SK-N-SH (cell line): ENCODE measurements around the gene XPO1. TPM values are rescaled to one million over a fixed set of nuclear protein-coding genes. Genes with fewer than 3 reads are reported as not detected.

Experiments
- CTCF ChIA-PET: fragments of 300-600, 350-600 bp; formaldehyde crosslinking; extraction: SDS; loops from one replicate; lab custom pipeline; 2021; lab: Yijun Ruan, JAX
- POLR2A ChIA-PET: fragments of 350-600 bp; sonication (Branson Sonifier 250); formaldehyde crosslinking; extraction: SDS; loops from one replicate; lab custom pipeline; 2020; ENCODE audit warnings: antibody characterized with exemption, inconsistent platforms; lab: Yijun Ruan, JAX
- DNase-seq: peaks from one replicate; pipeline ENCODE4 v3.0.0; 2012
- H2AFZ ChIP-seq: fragments of 200-600 bp; sonication (generic); 2 replicates; pipeline ENCODE4 v1.8.1; 2016; ENCODE audit warnings: antibody characterized with exemption, mild to moderate bottlenecking, low read depth
- H3F3A ChIP-seq: fragments of 200-600 bp; sonication (generic); replicated peaks from 2 replicates; pipeline ENCODE3; 2016; ENCODE audit warnings: antibody characterized with exemption, mild to moderate bottlenecking; ENCODE audit not compliant: insufficient read depth
- H3K27ac ChIP-seq, 2 experiments: fragments of 200-500 bp in 1 of 2; fragments of 200-600 bp in 1 of 2; sonication (Bioruptor generic) in 1 of 2; sonication (generic), shearing (Covaris generic) in 1 of 2; 2 replicates each; pipeline versions ENCODE4 v1.5.1 to v1.6.1; 2014 to 2016; ENCODE audit warnings: low read depth in 2 of 2, inconsistent platforms in 1 of 2, low read length in 1 of 2, mild to moderate bottlenecking in 1 of 2, mixed read lengths in 1 of 2
- H3K27me3 ChIP-seq: fragments of 200-600 bp; sonication (generic), shearing (Covaris generic); 2 replicates; pipeline ENCODE4 v1.6.1; 2016; ENCODE audit warnings: mixed run types; ENCODE audit not compliant: insufficient read depth
- H3K36me3 ChIP-seq, 2 experiments: fragments of 200-500 bp in 1 of 2; fragments of 200-600 bp in 1 of 2; sonication (Bioruptor generic) in 1 of 2; sonication (generic) in 1 of 2; replicated peaks in 1 of 2; 2 replicates each; pipeline versions ENCODE3 to v1.5.1; 2014 to 2016; ENCODE audit warnings: low read length in 1 of 2, mild to moderate bottlenecking in 1 of 2; ENCODE audit not compliant: insufficient read depth in 2 of 2, control insufficient read depth in 1 of 2
- H3K4me1 ChIP-seq, 2 experiments: fragments of 200-500 bp in 1 of 2; fragments of 200-600 bp in 1 of 2; sonication (Bioruptor generic) in 1 of 2; sonication (generic), shearing (Covaris generic) in 1 of 2; 2 replicates each; pipeline versions ENCODE4 v1.5.1 to v1.6.1; 2014 to 2016; ENCODE audit warnings: low read depth in 1 of 2, low read length in 1 of 2, mixed run types in 1 of 2; ENCODE audit not compliant: insufficient read depth in 2 of 2, control insufficient read depth in 1 of 2
- H3K4me2 ChIP-seq: fragments of 200-600 bp; sonication (generic), shearing (Covaris generic); 2 replicates; pipeline ENCODE4 v1.6.1; 2017; ENCODE audit warnings: mixed run types
- H3K4me3 ChIP-seq, 2 experiments: fragments of 200-500 bp in 1 of 2; fragments of 200-600 bp in 1 of 2; sonication (Bioruptor generic) in 1 of 2; sonication (generic), shearing (Covaris generic) in 1 of 2; 2 replicates each; pipeline versions ENCODE4 v1.5.1 to v1.8.1; 2014 to 2016; ENCODE audit warnings: low read depth in 2 of 2, inconsistent platforms in 1 of 2, low read length in 1 of 2, mild to moderate bottlenecking in 1 of 2, mixed read lengths in 1 of 2, moderate library complexity in 1 of 2
- H3K79me2 ChIP-seq: fragments of 200-600 bp; sonication (generic); 2 replicates; pipeline ENCODE4 v1.8.1; 2017; ENCODE audit warnings: mild to moderate bottlenecking; ENCODE audit not compliant: insufficient read depth
- H3K9ac ChIP-seq: fragments of 200-600 bp; sonication (generic); 2 replicates; pipeline ENCODE4 v1.6.1; 2017; ENCODE audit warnings: mixed run types
- H3K9me2 ChIP-seq: fragments of 200-600 bp; sonication (generic); 2 replicates; pipeline ENCODE4 v1.6.1; 2017; ENCODE audit warnings: mixed run types
- H3K9me3 ChIP-seq: fragments of 200-600 bp; sonication (generic); 2 replicates; pipeline ENCODE4 v1.6.1; 2017; ENCODE audit warnings: mixed run types, mild to moderate bottlenecking, moderate library complexity
- H4K20me1 ChIP-seq: fragments of 200-600 bp; sonication (generic); 2 replicates; pipeline ENCODE4 v1.6.1; 2017; ENCODE audit warnings: mild to moderate bottlenecking, mixed run types; ENCODE audit not compliant: insufficient read depth
- CHD2 ChIP-seq: fragments of 150-350 bp; IDR thresholded peaks from 2 replicates; pipeline ENCODE4 v1.6.1; 2018; ENCODE audit warnings: low read length; ENCODE audit not compliant: partially characterized antibody
- EP300 ChIP-seq, 2 experiments: IDR thresholded peaks; 2 replicates each; pipeline versions ENCODE4 v1.4.0 to v1.6.1; 2012; ENCODE audit warnings: borderline replicate concordance in 1 of 2, low read depth in 1 of 2, low read length in 1 of 2
- FOXJ3 ChIP-seq: sonication (generic); formaldehyde crosslinking; IDR thresholded peaks from 2 replicates; pipeline ENCODE4 v1.5.1; 2020; ENCODE audit warnings: mild to moderate bottlenecking, missing genetic modification reagents
- GATA2 ChIP-seq: sonication (generic); formaldehyde crosslinking; IDR thresholded peaks from 2 replicates; pipeline ENCODE4 v1.5.0; 2020; ENCODE audit warnings: mild to moderate bottlenecking, missing genetic modification reagents
- IRF3 ChIP-seq: fragments of 150-350 bp; IDR thresholded peaks from 2 replicates; pipeline ENCODE4 v1.6.1; 2016; ENCODE audit warnings: mild to moderate bottlenecking, low read depth, low read length
- JUND ChIP-seq: IDR thresholded peaks from 2 replicates; pipeline ENCODE4 v1.4.0; 2012
- MEF2A ChIP-seq: IDR thresholded peaks from 2 replicates; pipeline ENCODE4 v1.4.0; 2012; ENCODE audit warnings: low read depth, borderline replicate concordance
- NFIC ChIP-seq: IDR thresholded peaks from 2 replicates; pipeline ENCODE4 v1.4.0; 2012; ENCODE audit warnings: borderline replicate concordance
- NRF1 ChIP-seq: IDR thresholded peaks from 2 replicates; pipeline ENCODE4 v1.6.1; 2012; ENCODE audit warnings: low read depth, mild to moderate bottlenecking, low read length
- PBX3 ChIP-seq: IDR thresholded peaks from 2 replicates; pipeline ENCODE4; 2012
- POLR2AphosphoS5 ChIP-seq: IDR thresholded peaks from 2 replicates; pipeline ENCODE4 v1.6.1; 2012; ENCODE audit warnings: low read depth, low read length
- RAD21 ChIP-seq: IDR thresholded peaks from 2 replicates; pipeline ENCODE4 v1.6.1; 2012; ENCODE audit warnings: mild to moderate bottlenecking, low read length
- RCOR1 ChIP-seq: fragments of 150-350 bp; IDR thresholded peaks from 2 replicates; pipeline ENCODE4 v1.6.1; 2017; ENCODE audit warnings: antibody characterized with exemption, low read length
- REST ChIP-seq: IDR thresholded peaks from 2 replicates; pipeline ENCODE4 v1.6.1; 2012; ENCODE audit warnings: mild to moderate bottlenecking, low read depth, low read length, moderate library complexity
- RXRA ChIP-seq: IDR thresholded peaks from 2 replicates; pipeline ENCODE4 v1.4.0; 2012; ENCODE audit warnings: low read depth, mild to moderate bottlenecking, borderline replicate concordance
- SIN3A ChIP-seq: IDR thresholded peaks from 2 replicates; pipeline ENCODE4 v1.6.1; 2012; ENCODE audit warnings: low read depth, mild to moderate bottlenecking, low read length, moderate library complexity, borderline replicate concordance
- SMC3 ChIP-seq: IDR thresholded peaks from 2 replicates; pipeline ENCODE4 v1.6.1; 2012; ENCODE audit warnings: low read depth, low read length, improper control_type of control experiment
- TAF1 ChIP-seq: IDR thresholded peaks from 2 replicates; pipeline ENCODE4 v1.6.1; 2012; ENCODE audit warnings: low read depth, mild to moderate bottlenecking, low read length, moderate library complexity, borderline replicate concordance
- TCF12 ChIP-seq: IDR thresholded peaks from 2 replicates; pipeline ENCODE4 v1.4.0; 2012
- TEAD4 ChIP-seq: IDR thresholded peaks from 2 replicates; pipeline ENCODE4 v1.4.0; 2012; ENCODE audit warnings: mild to moderate bottlenecking, borderline replicate concordance; ENCODE audit not compliant: insufficient read depth
- USF1 ChIP-seq: IDR thresholded peaks from 2 replicates; pipeline ENCODE4 v1.4.0; 2012; ENCODE audit warnings: low read depth, borderline replicate concordance
- USF2 ChIP-seq: fragments of 150-350 bp; IDR thresholded peaks from 2 replicates; pipeline ENCODE4 v1.6.1; 2017; ENCODE audit warnings: antibody characterized with exemption, low read length, low read depth, borderline replicate concordance
- YY1 ChIP-seq: IDR thresholded peaks from 2 replicates; pipeline ENCODE4 v1.4.0; 2012; ENCODE audit warnings: low read depth, mild to moderate bottlenecking
- WGBS: methylation state at CpG from one replicate; pipeline ENCODE4 v1.1.6; 2017; ENCODE audit warnings: low lambda C conversion rate; 5-methylcytosine and 5-hydroxymethylcytosine counted together
- polyA plus RNA-seq, 3 experiments: library from polyadenylated mRNA; depleted of rRNA; stranded (reverse); fragments of >200 nt; gene quantifications; 2 replicates each; pipeline ENCODE4 v1.2.3, GENCODE V29; 2012

Gene XPO1
- polyA plus RNA-seq, 1 of the 3 experiments (the other 2 are of a cell fraction), result 61.0 TPM

- H4K20me1 ChIP-seq, result peaks cover 88% of the 10 kb centered on the region
- POLR2A ChIA-PET, result no interaction called here
- H3K36me3 ChIP-seq, result peaks cover 28 to 80% of the 10 kb centered on the region in 2 experiments
These were observed 33.2 kb downstream of the XPO1 start for GRCh38 chr2:61504949-61505348.

GRCh38 chr2:61499060-61499459 lies 39.1 kb downstream of the XPO1 start:
- H3K4me2 ChIP-seq, result no peak overlapping the region
- 98% methylated on average over 2 of the region's 2 CpGs for WGBS
- no peaks in the 10 kb centered on the region for H3K27me3 ChIP-seq
- DNase-seq, result no peak
- peaks cover 43% of the 10 kb centered on the region for H4K20me1 ChIP-seq
- H3K9me2 ChIP-seq, result no peaks in the 10 kb centered on the region
- no peak overlapping the region for H3K4me3 ChIP-seq
- ChIA-PET POLR2A (no interaction called here), CTCF (no interaction called here)
- TF ChIP-seq RXRA (no peak), SMC3 (no peak), POLR2AphosphoS5 (no peak), JUND (no peak), TCF12 (no peak), MEF2A (no peak), USF1 (no peak), CHD2 (no peak), NFIC (no peak), TEAD4 (no peak), RAD21 (no peak), RCOR1 (no peak), IRF3 (no peak), GATA2 (no peak), EP300 (IDR thresholded peaks at IDR 0.05; ENCODE audit: borderline replicate concordance in 1 of 2, low read depth in 1 of 2, low read length in 1 of 2) (no peak), PBX3 (no peak), REST (no peak), USF2 (no peak), SIN3A (no peak), NRF1 (no peak)
- H3K9me3 ChIP-seq, result no peaks in the 10 kb centered on the region
- H3K9ac ChIP-seq, result no peak overlapping the region
- peaks cover 43% of the 10 kb centered on the region for H3F3A ChIP-seq
- H3K36me3 ChIP-seq, result peaks cover 68 to 89% of the 10 kb centered on the region in 2 experiments
- peaks cover 0 to under 1% of the 10 kb centered on the region in 2 experiments; a peak in 1 of 4 replicates for H3K4me1 ChIP-seq
- no peak overlapping the region for H2AFZ ChIP-seq
- H3K79me2 ChIP-seq, result peaks cover 89% of the 10 kb centered on the region
- H3K27ac ChIP-seq, result no peak overlapping the region

More at GRCh38 chr2:61504949-61505348, 33.2 kb downstream of the XPO1 start:
- DNase-seq, result no peak
- TF ChIP-seq FOXJ3 (CRISPR knock-in tag), result no peak
- TF ChIP-seq YY1, result no peak
- TF ChIP-seq TAF1, result no peak
- Histone ChIP-seq H3F3A (peaks cover 13% of the 10 kb centered on the region), H3K27ac (no peak overlapping the region), H3K9me2 (no peaks in the 10 kb centered on the region), H2AFZ (no peak overlapping the region), H3K9ac (no peak overlapping the region), H3K27me3 (no peaks in the 10 kb centered on the region), H3K4me2 (no peak overlapping the region), H3K9me3 (no peaks in the 10 kb centered on the region), H3K79me2 (peaks cover 99% of the 10 kb centered on the region), H3K4me1 (no peaks in the 10 kb centered on the region), H3K4me3 (no peak overlapping the region)
- 100% methylated on average over 2 of the region's 2 CpGs for WGBS
- CTCF ChIA-PET, result no interaction called here
